ENCODE data around the gene GPD2. TPM values are rescaled to one million over a fixed set of nuclear protein-coding genes. Genes with fewer than 3 reads are reported as not detected.

The GPD2 gene
- total and polyA plus RNA-seq, 10 of the 15 experiments (the other 5 are each of a cell fraction or from before 2014, with no cell fraction given): 10.0 to 73.5 (median 43.4) TPM

- ATAC-seq (no peak), DNase-seq (ENCODE audit: low read depth, low spot score) (no peak), FAIRE-seq (no peak)
- intact Hi-C loops (cut with micrococcal nuclease; ENCODE audit: unreplicated experiment) (no loop called here), in situ Hi-C loops (cut with MboI) (no loop called here)
- H3K27me3 ChIP-seq (replicated peaks in 1 of 2; ENCODE audit: control insufficient read depth in 2 of 2, insufficient read depth in 2 of 2, low read length in 1 of 2): no peaks in the 10 kb centered on the region
- H3K4me1 ChIP-seq (ENCODE audit: control insufficient read depth, insufficient read depth, low read length): no peaks in the 10 kb centered on the region
- H3K9me3 ChIP-seq (replicated peaks; ENCODE audit: control insufficient read depth, insufficient read depth, low read length): no peaks in the 10 kb centered on the region; the same call in 2 of the 3 replicates
- H2AFZ ChIP-seq (ENCODE audit: control insufficient read depth, low read depth, low read length): no peak overlapping the region
- H3K36me3 ChIP-seq (ENCODE audit: control insufficient read depth in 2 of 2, insufficient read depth in 2 of 2, low read length in 1 of 2): no peaks in the 10 kb centered on the region
- H3K27ac ChIP-seq (ENCODE audit: control insufficient read depth, insufficient read depth): no peak overlapping the region
- ChIA-PET SMC1A (ENCODE audit: uncharacterized antibody, unreplicated experiment) (no interaction called here), CTCF (no interaction called here), RAD21 (ENCODE audit: unreplicated experiment) (no interaction called here), POLR2A (interaction anchor here (1.6 kb wide), 1 partner anchor 9 kb away, joined by 3 read pairs; no protein-coding TSS in a partner anchor)
- no peaks in the 10 kb centered on the region for H3K79me2 ChIP-seq (ENCODE audit: control insufficient read depth, insufficient read depth, low read length)
- no peak overlapping the region for H3K4me2 ChIP-seq (ENCODE audit: control insufficient read depth, insufficient read depth)
- 35% methylated on average over 1 of the region's 1 CpG for WGBS (ENCODE audit: insufficient coverage, insufficient replicate concordance, low lambda C conversion rate, missing lambda C conversion rate)
- H3K9ac ChIP-seq (ENCODE audit: control insufficient read depth, insufficient read depth, low read length): no peak overlapping the region
- no peak overlapping the region for H3K4me3 ChIP-seq
- H4K20me1 ChIP-seq (ENCODE audit: control insufficient read depth, insufficient read depth): no peaks in the 10 kb centered on the region
- no TSS peak for BruUV-seq (replicated peaks)
- TF ChIP-seq SMAD5 (IDR thresholded peaks at IDR 0.05; ENCODE audit: low read depth): no peak
- TF ChIP-seq ZZZ3 (IDR thresholded peaks at IDR 0.05; ENCODE audit: control insufficient read depth, insufficient read length, low read depth): no peak
- TF ChIP-seq MYB (IDR thresholded peaks at IDR 0.05; ENCODE audit: borderline replicate concordance, low read depth, low read length): no peak
- no peak for TF ChIP-seq PRDM15 (CRISPR knock-in tag; IDR thresholded peaks at IDR 0.05)
- TF ChIP-seq, protein P1, sequence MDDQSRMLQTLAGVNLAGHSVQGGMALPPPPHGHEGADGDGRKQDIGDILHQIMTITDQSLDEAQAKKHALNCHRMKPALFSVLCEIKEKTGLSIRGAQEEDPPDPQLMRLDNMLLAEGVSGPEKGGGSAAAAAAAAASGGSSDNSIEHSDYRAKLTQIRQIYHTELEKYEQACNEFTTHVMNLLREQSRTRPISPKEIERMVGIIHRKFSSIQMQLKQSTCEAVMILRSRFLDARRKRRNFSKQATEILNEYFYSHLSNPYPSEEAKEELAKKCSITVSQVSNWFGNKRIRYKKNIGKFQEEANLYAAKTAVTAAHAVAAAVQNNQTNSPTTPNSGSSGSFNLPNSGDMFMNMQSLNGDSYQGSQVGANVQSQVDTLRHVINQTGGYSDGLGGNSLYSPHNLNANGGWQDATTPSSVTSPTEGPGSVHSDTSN (IDR thresholded peaks at IDR 0.05; ENCODE audit: insufficient replicate concordance, low read depth, low read length): no peak
- TF ChIP-seq FOXM1 (IDR thresholded peaks at IDR 0.05; ENCODE audit: low read depth, low read length): no peak
- TF ChIP-seq PAX5 (IDR thresholded peaks at IDR 0.05; ENCODE audit: borderline replicate concordance, low read depth, low read length): no peak
- TF ChIP-seq RAD51 (IDR thresholded peaks at IDR 0.05): no peak
- no peak for TF ChIP-seq PAX8 (IDR thresholded peaks at IDR 0.05)
- no peak for TF ChIP-seq NFYB (IDR thresholded peaks at IDR 0.05; ENCODE audit: insufficient read depth, low read depth, low read length)
Observed at GRCh38 chr2:156421851-156422250, 14.3 kb upstream of the GPD2 start.

Data from GM12878 (cell line).